ENCODE results near the gene HDAC3.

GRCh38 chr5:141617128-141617527, 19.5 kb downstream of the HDAC3 start:
- TF ChIP-seq CTCF (conservative IDR thresholded peaks at IDR 0.05; ENCODE audit: low read length), result no peak
- TF ChIP-seq EZH2phosphoT487 (IDR thresholded peaks at IDR 0.05; ENCODE audit: borderline replicate concordance), result no peak

Data from Loucy (cell line).